Activated T-cell treated with anti-CD3 and anti-CD28 coated beads, Interleukin-2, amount 50 U/mL, for 1 hour (primary cell): ENCODE data around the gene GRM7.

Experiments
- DNase-seq: peaks from one replicate; pipeline ENCODE4 v3.0.0-alpha.2; 2020

GRM7 gene

DNA sequence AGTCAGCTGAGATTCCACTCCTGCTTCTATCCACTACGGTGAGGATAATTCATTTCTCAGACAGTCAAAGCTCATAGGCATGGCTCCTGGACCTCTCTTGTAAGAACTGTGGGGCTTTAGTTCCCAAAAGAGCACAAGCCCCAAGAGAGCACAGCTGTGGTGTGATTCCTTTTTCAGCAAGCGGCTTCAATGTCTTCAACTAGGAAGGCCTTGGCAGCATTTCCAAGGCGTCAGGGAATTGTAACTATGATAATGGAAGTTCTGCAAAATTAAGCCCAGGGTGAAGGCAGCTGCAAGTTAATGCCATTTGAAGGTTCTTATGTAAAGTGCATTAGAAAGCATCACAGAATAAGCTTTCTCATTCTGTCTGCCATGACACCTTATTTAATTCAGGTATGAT lies 657.1 kb downstream of the GRM7 start:
- DNase-seq, result no peak

DNA sequence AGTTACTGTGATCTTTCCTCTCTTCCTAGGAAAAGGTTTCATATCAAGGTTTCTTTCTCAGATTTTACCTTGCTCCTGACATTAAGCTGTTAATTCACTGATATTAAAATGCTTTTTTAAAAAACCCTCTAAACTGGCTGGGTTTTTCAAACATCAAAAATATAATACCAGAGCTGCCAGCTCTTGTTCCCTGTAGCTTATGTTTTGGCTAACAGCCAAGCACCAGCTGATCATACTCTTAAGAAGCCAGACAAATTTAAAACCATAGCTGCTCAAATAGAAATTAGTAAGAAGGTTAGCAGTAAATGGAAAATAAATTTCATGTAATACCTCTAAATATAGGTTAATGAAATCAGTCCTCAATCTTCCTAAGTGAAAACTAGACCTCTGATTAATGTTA lies 657.5 kb downstream of the GRM7 start:
- DNase-seq, result no peak

DNA sequence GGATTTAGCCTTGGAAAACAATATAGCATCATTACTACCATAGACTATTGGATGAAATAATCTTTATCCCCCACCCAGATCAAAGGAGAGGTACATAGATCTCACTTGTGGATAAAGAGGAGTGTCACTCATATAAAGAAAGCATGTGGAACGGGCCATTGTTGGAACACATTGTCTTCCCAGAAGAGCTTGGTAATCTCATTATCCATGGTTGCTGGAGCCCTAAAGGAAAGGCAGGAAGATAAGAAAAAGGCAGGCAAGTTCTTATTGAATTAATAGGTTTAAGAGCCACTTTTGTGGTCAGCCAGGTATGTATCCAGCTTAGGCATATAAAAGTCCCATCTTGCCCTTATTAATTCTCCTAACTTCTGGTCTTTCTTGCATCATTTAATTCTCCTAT lies 659.1 kb downstream of the GRM7 start:
- no peak for DNase-seq

DNA sequence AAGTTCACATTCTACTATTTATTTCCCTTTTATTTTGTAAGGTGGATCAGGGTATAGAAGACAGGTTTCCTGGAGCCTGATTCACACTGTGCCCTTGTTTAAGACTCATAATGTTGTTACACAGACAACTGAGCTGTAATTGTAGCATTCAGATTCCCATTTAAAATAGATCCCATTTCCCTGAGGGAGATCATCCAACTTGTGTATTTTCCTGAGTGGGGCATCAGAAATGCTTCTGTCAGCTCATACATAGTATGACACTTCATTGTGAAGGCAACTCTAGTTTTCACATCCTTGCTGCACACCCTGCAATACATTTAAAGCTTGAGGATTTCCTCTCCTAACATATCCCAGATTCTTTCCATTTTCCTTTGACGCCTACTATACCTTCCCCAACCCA lies 659.7 kb downstream of the GRM7 start:
- no peak for DNase-seq

- DNase-seq, result no peak
These were observed 675.6 kb downstream of the GRM7 start for GRCh38 chr3:7536510-7536909.

GRCh38 chr3:7536921-7537320 lies 676.0 kb downstream of the GRM7 start:
- no peak for DNase-seq

GRCh38 chr3:7543294-7543880 lies 682.5 kb downstream of the GRM7 start:
- no peak for DNase-seq

DNA sequence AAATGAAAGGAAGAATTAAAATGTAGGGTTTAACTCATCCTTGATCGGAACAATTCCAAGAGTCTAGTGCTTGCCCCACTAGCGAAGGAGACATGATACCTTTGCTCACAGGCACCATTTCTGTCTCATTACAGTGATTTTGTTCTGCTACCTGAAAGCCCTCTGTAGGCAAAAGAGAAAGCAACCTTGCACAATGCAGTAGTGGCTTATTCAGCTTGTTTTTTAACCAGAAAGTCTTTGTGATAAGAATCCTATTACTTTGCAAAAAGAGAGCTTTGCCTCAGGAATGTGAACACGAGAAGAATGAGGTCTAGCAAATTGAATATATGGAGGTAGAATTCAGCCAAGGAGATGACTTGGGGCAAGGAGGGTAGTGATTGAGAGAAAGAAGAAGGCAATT lies 684.4 kb downstream of the GRM7 start:
- DNase-seq, result no peak

DNA sequence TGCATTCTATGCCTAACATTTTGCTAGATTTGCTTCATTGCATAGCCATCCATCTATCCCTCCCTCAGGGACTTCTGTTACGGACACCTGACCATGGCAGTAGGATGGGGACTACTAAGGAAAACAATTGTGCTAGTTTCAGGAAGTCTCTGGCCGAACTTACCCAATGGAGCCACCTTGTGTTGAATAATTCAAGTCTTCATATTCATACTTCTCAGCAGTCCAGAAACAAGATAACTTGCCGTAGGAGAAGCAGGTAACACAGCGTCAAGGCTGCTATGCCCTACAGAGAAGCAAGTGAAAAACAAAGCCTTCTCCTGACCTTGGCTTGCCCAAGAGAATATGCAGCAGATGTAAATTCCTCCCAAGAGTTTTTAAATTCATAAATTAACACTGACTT lies 685.3 kb downstream of the GRM7 start:
- DNase-seq, result no peak

- DNase-seq, result no peak
These were observed 686.9 kb downstream of the GRM7 start for GRCh38 chr3:7547826-7548225.

DNA sequence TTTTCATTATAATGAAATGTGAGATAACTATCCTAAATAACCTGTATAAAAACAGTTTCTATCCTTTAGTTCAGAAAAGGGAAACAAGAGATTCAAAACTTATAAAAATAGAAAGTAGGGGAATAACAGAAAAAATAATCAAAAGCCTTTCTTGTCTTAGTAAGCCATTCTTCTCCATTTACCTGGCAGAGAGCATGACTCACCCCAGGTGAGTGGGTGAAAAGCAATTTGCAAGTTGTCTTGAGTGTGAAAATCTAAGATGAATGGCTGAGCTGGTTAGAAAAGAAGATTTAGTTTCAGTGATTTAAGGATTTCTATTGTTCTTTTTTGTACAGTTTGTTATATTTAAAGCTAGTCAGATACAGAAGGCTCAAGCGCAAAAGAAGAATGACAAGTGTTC lies 702.0 kb downstream of the GRM7 start:
- no peak for DNase-seq

DNA sequence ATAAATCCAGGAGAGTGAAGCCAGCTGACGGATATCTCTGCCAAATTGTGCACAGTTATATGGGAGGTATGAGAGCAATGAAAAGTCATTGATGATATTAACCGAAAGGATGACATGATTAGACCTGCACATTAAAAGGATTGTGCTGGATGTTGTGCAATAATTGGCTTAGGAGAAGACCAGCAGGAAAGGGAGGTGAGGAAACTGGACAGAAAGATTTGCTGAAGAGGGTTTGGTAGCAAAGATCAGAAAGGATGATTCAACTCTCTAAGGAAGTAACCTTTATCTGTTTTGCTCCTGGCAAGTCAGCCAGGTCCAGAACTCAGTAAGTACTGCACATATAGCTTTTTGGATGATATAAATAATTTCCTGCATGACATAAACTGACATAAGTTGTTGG lies 704.7 kb downstream of the GRM7 start:
- no peak for DNase-seq

GRCh38 chr3:7567160-7567559 lies 706.2 kb downstream of the GRM7 start:
- DNase-seq, result no peak

DNA sequence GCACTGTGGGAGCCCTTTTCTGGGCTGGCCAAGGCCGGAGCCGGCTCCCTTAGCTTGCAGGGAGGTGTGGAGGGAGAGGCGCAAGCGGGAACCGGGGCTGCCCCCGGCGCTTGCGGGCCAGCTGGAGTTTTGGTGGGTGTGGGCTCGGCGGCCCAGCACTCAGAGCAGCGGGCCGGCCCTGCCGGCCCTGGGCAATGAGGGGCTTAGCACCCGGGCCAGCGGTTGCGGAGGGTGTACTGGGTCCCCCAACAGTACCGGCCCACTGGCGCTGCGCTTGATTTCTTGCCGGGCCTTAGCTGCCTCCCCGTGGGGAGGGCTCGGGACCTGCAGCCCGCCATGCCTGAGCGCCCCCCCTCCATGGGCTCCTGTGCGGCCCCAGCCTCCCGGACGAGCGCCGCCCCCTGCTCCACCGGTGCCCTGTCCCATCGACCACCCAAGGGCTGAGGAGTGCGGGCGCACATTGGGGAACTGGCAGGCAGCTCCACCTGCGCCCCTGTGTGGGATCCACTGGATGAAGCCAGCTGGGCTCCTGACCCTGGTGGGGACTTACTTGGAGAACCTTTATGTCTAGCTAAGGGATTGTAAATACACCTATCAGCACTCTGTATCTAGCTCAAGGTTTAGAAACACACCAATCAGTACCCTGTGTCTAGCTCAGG lies 707.7 kb downstream of the GRM7 start:
- DNase-seq, result no peak

- DNase-seq, result no peak
These were observed 712.4 kb downstream of the GRM7 start for GRCh38 chr3:7573330-7573729.

DNA sequence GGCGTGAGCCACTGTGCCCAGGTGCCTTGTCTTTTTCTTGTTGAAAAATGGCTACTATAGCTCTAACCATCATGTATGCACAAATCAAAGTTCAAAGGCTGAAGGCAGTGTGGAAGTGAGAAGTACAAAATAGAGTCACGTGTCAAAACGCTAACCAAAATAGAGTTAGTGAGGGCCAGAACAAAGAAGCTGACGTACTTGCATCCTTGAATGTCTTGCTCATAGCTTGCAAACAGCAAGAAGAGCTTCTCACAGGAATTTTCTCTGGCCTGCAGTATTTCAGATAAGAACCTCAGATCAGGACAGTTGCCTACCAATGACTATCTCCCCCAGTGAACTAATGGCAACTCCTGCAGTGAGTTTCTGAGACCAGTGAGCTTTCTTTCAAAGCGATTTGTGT lies 713.5 kb downstream of the GRM7 start:
- no peak for DNase-seq

DNA sequence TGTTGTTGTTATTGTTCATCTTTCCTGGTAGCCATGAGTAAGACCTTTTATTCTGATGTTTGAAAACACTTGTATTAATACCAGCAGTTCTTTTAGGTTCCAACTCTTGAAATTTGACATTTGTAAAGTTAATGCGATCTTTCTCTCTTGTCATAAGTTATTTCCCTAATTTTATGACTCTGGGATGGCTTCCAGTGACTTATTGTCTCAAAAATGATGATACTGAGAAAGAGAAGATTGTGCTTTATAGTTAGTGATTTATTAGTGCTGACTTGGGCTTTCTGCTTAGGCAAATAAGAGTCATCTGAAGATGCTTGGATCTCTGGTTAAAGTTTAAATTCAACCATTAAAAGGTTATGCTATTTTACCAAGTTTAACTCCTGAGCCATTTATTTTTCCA lies 715.2 kb downstream of the GRM7 start:
- no peak for DNase-seq

GRCh38 chr3:7576506-7576905 lies 715.6 kb downstream of the GRM7 start:
- no peak for DNase-seq

DNA sequence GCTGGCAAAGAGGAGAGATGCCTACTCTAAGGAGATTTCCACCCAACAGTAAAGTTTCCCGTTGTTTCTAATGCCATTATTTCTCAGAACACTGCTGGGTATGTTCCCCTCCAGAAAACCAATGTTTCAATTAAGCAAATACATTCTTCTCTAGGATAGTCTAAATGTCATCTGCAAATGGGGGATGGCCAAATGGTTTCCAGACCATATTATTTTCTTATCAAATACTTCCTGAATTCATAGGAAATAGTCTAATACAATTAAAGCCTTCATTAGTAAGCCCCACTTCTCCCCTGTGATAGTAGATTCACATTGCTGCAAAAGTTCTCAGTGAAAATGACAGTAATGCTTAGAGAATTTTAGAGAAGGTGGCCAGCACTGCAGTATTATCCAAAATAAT lies 716.6 kb downstream of the GRM7 start:
- no peak for DNase-seq

GRCh38 chr3:7581831-7582230 lies 720.9 kb downstream of the GRM7 start:
- no peak for DNase-seq

DNA sequence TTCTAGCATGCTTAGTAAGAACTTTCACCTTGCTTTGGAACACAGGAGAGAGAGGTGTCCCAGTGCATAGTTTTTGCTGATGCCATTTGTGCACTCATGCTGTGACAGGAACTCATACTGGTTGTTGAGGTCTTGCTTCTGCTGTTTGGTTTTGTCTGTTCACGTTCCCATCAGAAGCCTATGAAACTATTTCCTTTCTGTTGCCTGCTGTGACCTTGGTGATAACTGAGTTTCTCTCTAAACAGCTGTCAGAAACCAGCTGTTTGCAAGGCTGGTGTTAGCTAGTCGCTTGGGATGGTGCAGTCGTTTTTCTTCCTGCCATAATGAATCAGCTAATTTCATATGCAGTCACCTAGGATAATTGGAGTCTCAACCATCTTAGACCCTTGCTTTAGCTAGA lies 724.1 kb downstream of the GRM7 start:
- no peak for DNase-seq

- DNase-seq, result no peak
These were observed 727.3 kb downstream of the GRM7 start for GRCh38 chr3:7588236-7588635.

DNA sequence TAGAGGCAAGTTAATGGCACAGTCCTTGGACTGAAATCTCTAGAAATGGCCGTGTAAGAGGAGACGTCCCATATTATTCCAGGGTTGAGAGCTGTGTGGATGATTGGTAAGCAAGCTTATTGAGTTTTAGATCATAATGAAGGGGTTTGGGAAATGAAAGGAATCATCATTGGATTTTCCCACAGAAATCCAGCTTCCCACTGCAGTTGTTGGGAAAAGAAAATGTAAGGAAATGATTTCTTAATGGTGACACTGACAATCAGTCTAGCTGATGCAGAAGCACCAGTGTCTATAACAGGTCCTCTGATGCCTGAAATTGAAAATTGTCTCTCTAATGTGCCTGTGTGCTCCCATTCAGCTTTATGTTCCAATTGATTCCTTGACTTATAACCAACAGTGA lies 728.6 kb downstream of the GRM7 start:
- DNase-seq, result no peak

DNA sequence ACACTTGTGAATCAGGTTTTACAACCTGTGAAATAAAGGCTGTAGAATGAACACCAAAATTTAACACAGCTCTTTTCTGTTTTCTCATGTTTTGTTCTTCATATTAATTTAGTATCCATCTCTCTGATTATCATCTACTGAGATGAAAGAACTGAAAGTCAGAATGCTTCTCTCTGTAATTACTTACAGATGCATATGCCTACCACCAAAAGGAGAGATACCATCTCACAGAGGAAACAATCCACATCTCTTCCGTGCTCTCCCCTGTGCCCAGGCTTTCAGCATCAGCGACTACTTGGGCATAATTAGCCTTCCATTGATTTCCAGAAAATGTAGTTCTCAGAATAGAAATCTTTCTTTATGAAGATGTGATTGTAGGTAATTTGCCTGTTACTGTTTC lies 741.4 kb downstream of the GRM7 start:
- DNase-seq, result no peak

- DNase-seq, result no peak
These were observed 746.2 kb downstream of the GRM7 start for GRCh38 chr3:7607083-7607482.
